GM23248 (cell line): Measurements from ENCODE around the gene ARHGDIA. TPM values are rescaled to one million over a fixed set of nuclear protein-coding genes. Genes with fewer than 3 reads are reported as not detected.

Experiments used
- DNase-seq: peaks from one replicate; pipeline ENCODE4 v3.0.0-alpha.2; 2015
- H2AFZ ChIP-seq: fragments of 200-600 bp; sonication (generic); 2 replicates; pipeline ENCODE4 v1.6.1; 2016; ENCODE audit warnings: antibody characterized with exemption
- H3F3A ChIP-seq: fragments of 200-600 bp; sonication (generic); 2 replicates; pipeline ENCODE4 v1.6.1; 2016; ENCODE audit warnings: mild to moderate bottlenecking, antibody characterized with exemption, mixed run types; ENCODE audit not compliant: insufficient read depth
- H3K27ac ChIP-seq: fragments of 200-600 bp; sonication (generic); 2 replicates; pipeline ENCODE4 v1.5.1; 2016; ENCODE audit warnings: mild to moderate bottlenecking
- H3K27me3 ChIP-seq: fragments of 200-600 bp; sonication (generic); replicated peaks from 2 replicates; pipeline ENCODE4 v1.6.1; 2016; ENCODE audit warnings: mild to moderate bottlenecking; ENCODE audit not compliant: insufficient read depth
- H3K36me3 ChIP-seq: fragments of 200-600 bp; sonication (generic); 2 replicates; pipeline ENCODE4 v1.6.1; 2016; ENCODE audit warnings: low read depth, mild to moderate bottlenecking
- H3K4me1 ChIP-seq: fragments of 200-600 bp; sonication (generic); 2 replicates; pipeline ENCODE4 v1.6.1; 2016; ENCODE audit warnings: mild to moderate bottlenecking; ENCODE audit not compliant: insufficient read depth
- H3K4me2 ChIP-seq: fragments of 200-600 bp; sonication (generic); one replicate; pipeline ENCODE4 v1.6.1; 2016; ENCODE audit warnings: mild to moderate bottlenecking; ENCODE audit not compliant: unreplicated experiment
- H3K4me3 ChIP-seq: fragments of 200-600 bp; sonication (generic); 2 replicates; pipeline ENCODE4 v1.5.1; 2016; ENCODE audit warnings: mild to moderate bottlenecking
- H3K79me2 ChIP-seq: fragments of 200-600 bp; sonication (generic); 2 replicates; pipeline ENCODE4 v1.6.1; 2016; ENCODE audit warnings: mild to moderate bottlenecking; ENCODE audit not compliant: insufficient read depth
- H3K9ac ChIP-seq: fragments of 200-600 bp; sonication (generic); 2 replicates; pipeline ENCODE4 v1.6.1; 2016; ENCODE audit warnings: mild to moderate bottlenecking
- H3K9me2 ChIP-seq: fragments of 200-600 bp; sonication (generic); 2 replicates; pipeline ENCODE4 v1.6.1; 2016; ENCODE audit warnings: mixed run types, mild to moderate bottlenecking, moderate library complexity; ENCODE audit not compliant: insufficient read depth
- H3K9me3 ChIP-seq: fragments of 200-600 bp; sonication (generic); one replicate; pipeline ENCODE4 v1.6.1; 2017; ENCODE audit warnings: low read depth
- H4K20me1 ChIP-seq: fragments of 200-600 bp; sonication (generic); 2 replicates; pipeline ENCODE4 v1.6.0; 2016; ENCODE audit not compliant: insufficient read depth
- EZH2 ChIP-seq: fragments of 200-600 bp; sonication (generic); IDR thresholded peaks from 2 replicates; pipeline ENCODE4 v1.6.1; 2018; ENCODE audit warnings: antibody characterized with exemption, mild to moderate bottlenecking; ENCODE audit not compliant: insufficient read depth, poor library complexity, severe bottlenecking
- EZH2phosphoT487 ChIP-seq: fragments of 200-600 bp; sonication (generic); IDR thresholded peaks from 2 replicates; pipeline ENCODE4 v1.6.1; 2018; ENCODE audit warnings: antibody characterized with exemption, moderate library complexity, mild to moderate bottlenecking, low read depth; ENCODE audit not compliant: insufficient read depth
- WGBS, 2 experiments: methylation state at CpG; one replicate each; pipeline ENCODE4 v1.1.6; 2015 to 2017; ENCODE audit warnings: low lambda C conversion rate in 2 of 2, low coverage in 1 of 2; ENCODE audit errors: missing lambda C conversion rate in 2 of 2; 5-methylcytosine and 5-hydroxymethylcytosine counted together
- in situ Hi-C: fragments of 300-500 bp; cut with MboI; formaldehyde crosslinking; loops from 2 replicates; pipeline ENCODE4 v1.15.0; 2020
- polyA plus RNA-seq: library from polyadenylated mRNA; unstranded; fragments of >200 nt; fragmentation: Nextera tagmentation; extraction: Ambion mirVana; gene quantifications from 2 replicates; pipeline ENCODE4 v1.2.1, GENCODE V29; 2016
- total RNA-seq: library from RNA; depleted of rRNA; stranded (reverse); fragments of >200 nt; shearing (Covaris generic); gene quantifications from 2 replicates; pipeline ENCODE4 v1.2.3, GENCODE V29; 2014

The ARHGDIA gene
- total and polyA plus RNA-seq, 2 experiments from 2014 or later: 208 to 310 TPM

GRCh38 chr17:81863123-81863675, 7.9 kb downstream of the ARHGDIA start:
- H3K4me1 ChIP-seq: peaks cover 22% of the 10 kb centered on the region
- H3F3A ChIP-seq: peaks cover 45% of the 10 kb centered on the region
- H4K20me1 ChIP-seq: no peaks in the 10 kb centered on the region
- peak overlapping the region; percentile 94 for H3K4me2 ChIP-seq
- H3K4me3 ChIP-seq: peak overlapping the region; percentile 7; the same call in 1 of the 2 replicates
- in situ Hi-C loops: no loop called here
- H2AFZ ChIP-seq: no peak overlapping the region
- H3K27me3 ChIP-seq: no peaks in the 10 kb centered on the region
- 73 to 76% methylated on average over 6 of the region's 6 CpGs for WGBS, 2 experiments
- no peaks in the 10 kb centered on the region for H3K9me2 ChIP-seq
- peaks cover 70% of the 10 kb centered on the region for H3K79me2 ChIP-seq
- DNase-seq: peak; percentile 50
- peak overlapping the region; percentile 96 for H3K27ac ChIP-seq
- H3K9ac ChIP-seq: peak overlapping the region; percentile 37; the same call in 1 of the 2 replicates
- H3K36me3 ChIP-seq: no peaks in the 10 kb centered on the region; the same call in 1 of the 2 replicates
- TF ChIP-seq EZH2phosphoT487: no peak
- TF ChIP-seq EZH2: no peak
- H3K9me3 ChIP-seq: no peaks in the 10 kb centered on the region

- Histone ChIP-seq H3K4me1 (peaks cover 36% of the 10 kb centered on the region), H3K9me3 (no peaks in the 10 kb centered on the region), H3K27ac (peak overlapping the region; percentile 96), H3K9ac (peak overlapping the region; percentile 97), H3K79me2 (peaks cover 89% of the 10 kb centered on the region), H3F3A (peaks cover 35% of the 10 kb centered on the region), H2AFZ (no peak overlapping the region), H3K9me2 (no peaks in the 10 kb centered on the region), H3K4me2 (peak overlapping the region; percentile 94), H3K27me3 (no peaks in the 10 kb centered on the region), H3K4me3 (peak overlapping the region; percentile 85), H3K36me3 (peaks cover 11% of the 10 kb centered on the region; the same call in 1 of the 2 replicates), H4K20me1 (no peaks in the 10 kb centered on the region)
- in situ Hi-C loops: no loop called here
- DNase-seq: peak; percentile 100
- WGBS, 2 experiments: 1 to 3% methylated on average over 66 to 71 of the region's 74 CpGs
- TF ChIP-seq EZH2phosphoT487 (no peak), EZH2 (no peak)
These were observed 10.2 kb downstream of the ARHGDIA start for GRCh38 chr17:81860756-81861568.

- peaks cover 19% of the 10 kb centered on the region; the same call in 1 of the 2 replicates for H3K36me3 ChIP-seq
These were observed 11.0 kb downstream of the ARHGDIA start, which contains the start of gene P4HB for GRCh38 chr17:81859906-81860755. Gene P4HB, minus strand, starts transcription at chr17:81860535. Its CDS starts 64 bp downstream, at chr17:81860471.

More at GRCh38 chr17:81859906-81860755, 11.0 kb downstream of the ARHGDIA start, which contains the start of gene P4HB:
- H3K9ac ChIP-seq: peak within 1 kb of the TSS; percentile 97
- H3K4me1 ChIP-seq: peaks cover 44% of the 10 kb centered on the region
- no peaks in the 10 kb centered on the region for H3K27me3 ChIP-seq
- DNase-seq: peak; percentile 48
- peak within 1 kb of the TSS; percentile 100 for H3K4me2 ChIP-seq
- peaks cover 89% of the 10 kb centered on the region for H3K79me2 ChIP-seq
- peak within 1 kb of the TSS; percentile 96 for H3K27ac ChIP-seq
- H3F3A ChIP-seq: peaks cover 28% of the 10 kb centered on the region
- TF ChIP-seq EZH2phosphoT487 (no peak), EZH2 (no peak)
- peak within 1 kb of the TSS; percentile 95 for H3K4me3 ChIP-seq
- 1 to 2% methylated on average over 66 to 70 of the region's 95 CpGs for WGBS, 2 experiments
- in situ Hi-C loops: no loop called here
- no peaks in the 10 kb centered on the region for H3K9me3 ChIP-seq
- no peak within 1 kb of the TSS for H2AFZ ChIP-seq
- no peaks in the 10 kb centered on the region for H4K20me1 ChIP-seq
- no peaks in the 10 kb centered on the region for H3K9me2 ChIP-seq
